Fibroblast of skin of left quadriceps (primary cell): Measurements from ENCODE around the gene LGALS16.
"Not testable (repeated sequence)": the region's sequence is repeated elsewhere in the genome, so short reads cannot be mapped to it uniquely, and the experiment has no call there.

Experiments
- DNase-seq, 2 experiments: peaks; one replicate each; pipeline ENCODE4 v3.0.0-alpha.2; 2013; ENCODE audit warnings: low read depth in 2 of 2

Gene LGALS16

GRCh38 chr19:39677961-39678889 lies 22.5 kb downstream of the LGALS16 start:
- DNase-seq, result no peak

GRCh38 chr19:39679056-39679790 lies 23.5 kb downstream of the LGALS16 start:
- no peak for DNase-seq

- DNase-seq, result no peak
Measured at GRCh38 chr19:39679791-39680168, 24.1 kb downstream of the LGALS16 start.

DNA sequence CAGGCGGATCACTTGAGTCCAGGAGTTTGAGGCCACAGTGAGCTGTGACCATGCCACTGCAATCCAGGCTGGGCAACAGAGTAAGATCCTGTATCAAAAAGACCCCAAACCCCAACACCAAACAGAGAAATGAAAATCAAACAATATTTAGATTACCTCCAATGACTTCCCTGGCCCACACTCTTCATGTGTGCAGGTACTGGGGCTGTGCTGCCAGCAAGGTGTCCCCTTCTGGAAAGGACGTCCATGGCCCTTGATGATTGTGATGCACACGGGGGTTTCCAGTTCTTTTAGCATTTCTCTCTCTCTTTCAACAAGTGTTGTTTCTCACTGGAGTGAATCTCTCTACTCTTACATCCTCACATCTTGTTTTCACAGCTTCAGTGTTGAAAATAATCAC lies 24.9 kb downstream of the LGALS16 start:
- DNase-seq, result no peak

DNA sequence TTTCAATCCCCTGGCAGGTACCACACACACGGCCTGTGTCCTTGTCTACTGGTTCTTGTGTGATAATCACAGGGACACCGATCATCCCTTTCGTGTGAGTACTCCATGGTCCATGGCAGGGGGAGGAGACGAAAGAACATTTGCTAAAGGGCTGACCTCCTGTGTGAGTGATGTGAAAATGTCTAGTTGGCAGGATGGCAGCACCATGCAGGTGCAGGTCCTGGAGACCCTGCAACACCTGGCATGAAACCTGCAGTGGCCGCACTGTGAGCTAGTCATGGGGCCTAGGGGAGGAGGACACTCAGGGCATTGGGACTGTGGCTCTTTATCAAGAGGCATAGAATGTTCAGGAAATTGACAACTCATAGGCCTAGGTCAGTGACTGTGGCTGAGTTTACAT lies 25.7 kb downstream of the LGALS16 start:
- DNase-seq, result no peak

DNA sequence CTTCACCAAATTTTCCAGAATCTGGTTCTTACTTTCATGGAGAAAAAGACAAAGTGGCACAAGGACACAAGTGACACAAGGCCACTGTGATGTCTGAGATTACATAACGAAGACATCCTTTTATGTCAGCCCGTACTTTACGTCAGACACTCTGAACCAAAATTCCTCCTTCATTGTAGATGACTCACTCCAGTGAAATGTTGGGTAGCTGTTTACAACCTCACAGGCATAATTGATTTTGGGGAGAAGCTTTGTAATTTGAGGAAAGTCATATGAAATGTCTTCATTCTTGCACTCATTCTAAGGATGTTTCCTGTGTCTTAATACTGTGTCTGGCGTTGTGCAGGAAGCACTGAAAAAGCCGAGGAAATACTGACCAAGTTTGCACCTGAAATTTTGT lies 28.6 kb downstream of the LGALS16 start:
- no peak for DNase-seq

DNA sequence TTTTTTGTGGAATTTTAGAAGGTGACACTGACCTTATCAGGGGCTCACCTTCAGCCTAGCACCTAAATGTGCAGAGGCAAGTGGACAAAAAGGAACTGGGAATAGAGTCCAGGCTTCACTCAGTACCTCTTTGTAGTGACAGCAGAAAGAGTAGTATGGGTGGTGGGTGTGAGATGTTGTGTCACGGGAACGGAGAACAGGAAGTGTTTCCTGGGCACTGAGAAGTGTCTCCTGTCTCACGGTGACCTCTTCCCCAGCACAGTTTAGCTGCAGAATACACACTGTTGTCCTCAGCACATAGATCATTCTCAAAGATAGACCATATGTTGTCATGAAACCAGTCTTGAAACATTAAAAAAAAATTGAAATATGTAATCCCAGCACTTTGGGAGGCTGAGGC lies 31.0 kb downstream of the LGALS16 start:
- no peak for DNase-seq

GRCh38 chr19:39688637-39689036 lies 32.9 kb downstream of the LGALS16 start:
- not testable (repeated sequence) for DNase-seq

DNA sequence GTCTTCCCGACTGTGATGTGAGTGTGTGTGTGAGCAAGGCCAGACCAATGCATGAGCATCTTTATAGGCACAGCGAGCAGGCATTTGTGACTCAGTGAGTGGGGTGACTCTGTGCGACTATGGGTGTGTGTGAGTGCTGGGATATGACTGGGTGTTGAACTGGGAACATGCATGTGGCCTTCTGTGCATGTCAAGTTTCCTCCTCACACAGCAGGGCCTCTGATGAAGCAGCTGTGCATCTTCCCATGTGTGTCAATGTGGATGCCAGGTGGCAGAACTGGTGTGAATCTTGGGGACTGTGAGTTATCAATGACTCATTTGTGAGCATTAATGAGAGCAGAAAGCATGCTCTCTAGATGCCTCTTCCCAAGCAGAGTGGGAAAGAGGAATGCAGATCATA lies 36.5 kb downstream of the LGALS16 start:
- DNase-seq, result no peak

GRCh38 chr19:39692822-39693221 lies 37.1 kb downstream of the LGALS16 start:
- DNase-seq, result no peak

- DNase-seq, result no peak
Measured at GRCh38 chr19:39695759-39696158, 40.0 kb downstream of the LGALS16 start.

GRCh38 chr19:39696387-39696786 lies 40.7 kb downstream of the LGALS16 start:
- no peak for DNase-seq

GRCh38 chr19:39698535-39698934 lies 42.8 kb downstream of the LGALS16 start:
- DNase-seq, result no peak

- DNase-seq, result no peak
Measured at GRCh38 chr19:39701291-39701690, 45.6 kb downstream of the LGALS16 start.

DNA sequence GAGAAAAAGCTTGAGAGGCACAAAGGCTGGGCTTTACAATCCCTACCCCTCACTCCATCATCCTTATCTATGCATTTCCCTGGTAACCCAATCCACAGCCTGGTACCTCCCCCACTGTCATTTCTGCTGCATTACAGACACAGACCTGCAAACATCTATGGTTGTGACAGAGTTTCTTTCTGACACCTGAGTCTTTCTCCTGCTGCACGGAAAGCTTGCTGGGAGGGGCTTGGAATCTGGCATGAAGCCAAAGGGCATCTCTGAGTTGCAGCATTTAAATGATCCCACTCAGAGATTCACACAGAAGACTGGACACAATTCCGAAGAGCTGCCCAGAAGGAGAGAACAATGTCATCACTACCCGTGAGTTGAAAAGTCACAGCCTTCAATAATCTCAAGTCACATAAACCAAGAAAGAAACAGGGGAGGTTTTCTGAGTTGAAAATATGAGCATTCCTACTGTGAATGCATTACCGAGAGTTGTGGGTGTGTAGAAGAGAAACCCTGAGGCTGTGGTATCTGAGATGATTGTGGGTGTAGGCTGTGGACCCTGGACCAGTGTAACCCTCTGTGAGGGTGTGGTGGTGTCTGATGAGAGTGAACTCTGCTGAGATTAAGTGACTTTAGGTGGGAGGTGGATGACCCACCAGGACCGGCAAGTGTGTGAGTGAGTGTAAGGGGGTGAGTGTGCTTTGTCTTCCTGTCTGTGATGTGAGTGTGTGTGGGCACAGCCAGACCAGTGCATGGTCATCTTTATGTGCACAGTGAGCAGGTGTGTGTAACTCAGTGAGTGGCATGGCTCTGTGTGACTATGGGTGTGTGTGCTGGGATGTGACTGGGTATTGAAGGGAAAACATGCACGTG lies 48.7 kb downstream of the LGALS16 start, which contains the start of gene LGALS14:
TSS of gene LGALS14 (plus strand) at position 301 of the 864 bp plus-strand sequence. CDS start at position 349, 48 bp downstream.
- no peak for DNase-seq

DNA sequence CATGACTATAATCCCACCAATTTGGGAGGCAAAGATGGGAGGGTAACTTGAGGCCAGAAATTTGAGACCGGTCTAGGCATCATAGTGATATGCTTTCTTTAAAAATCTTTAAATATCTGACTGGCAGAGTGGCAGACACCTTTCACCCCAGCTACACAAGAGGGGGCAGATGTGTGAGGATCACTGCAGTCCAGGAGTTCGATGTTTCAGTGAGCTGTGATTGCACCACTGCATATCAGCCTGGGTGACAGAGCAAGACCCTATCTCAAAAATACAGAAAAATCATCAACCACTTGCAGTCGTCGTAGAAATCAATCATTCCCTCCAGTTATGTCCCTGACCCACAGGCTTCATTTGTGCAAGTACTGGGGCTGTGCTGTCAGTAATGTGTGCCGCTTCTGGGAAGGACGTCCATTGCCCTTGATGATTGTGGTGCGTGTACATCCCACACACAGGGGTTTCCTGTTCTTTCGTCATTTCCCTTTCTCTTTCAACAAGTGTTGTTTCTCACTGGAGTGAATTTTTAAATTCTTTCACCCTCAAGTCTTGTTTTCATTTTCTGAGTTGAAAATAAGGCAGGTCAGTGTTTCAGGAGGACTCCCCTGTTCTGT lies 50.0 kb downstream of the LGALS16 start:
- DNase-seq, result no peak

DNA sequence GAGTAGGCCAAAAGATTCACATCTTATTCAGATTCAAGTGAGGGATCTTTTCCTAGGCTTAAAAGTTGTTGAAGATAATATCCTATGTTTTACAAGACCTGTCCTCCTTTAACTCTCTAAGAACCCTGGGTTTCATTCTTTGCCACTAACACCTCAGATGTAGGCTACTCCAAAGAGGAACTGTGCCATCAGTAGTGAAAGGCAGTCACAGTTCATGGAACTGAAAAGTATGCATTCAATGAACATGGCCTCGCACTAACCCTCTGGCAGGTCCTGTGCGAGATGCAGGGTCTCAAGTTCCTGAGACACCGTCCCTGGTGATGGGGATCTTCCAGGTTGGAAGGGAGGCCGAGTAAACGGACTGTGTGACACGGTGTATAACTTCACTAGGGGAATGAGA lies 52.9 kb downstream of the LGALS16 start:
- DNase-seq, result no peak

- no peak for DNase-seq
Measured at GRCh38 chr19:39709026-39709872, 53.5 kb downstream of the LGALS16 start.
